IPS-11a (cell line): ENCODE results near the gene OLFM1.
"Not testable (repeated sequence)": the region's sequence is repeated elsewhere in the genome, so short reads cannot be mapped to it uniquely, and the experiment has no call there.

ENCODE experiments used
- H3K4me3 ChIP-seq: one replicate; pipeline ENCODE4 v1.5.1; 2013; ENCODE audit warnings: low read depth, low read length, control low read depth

Gene OLFM1

GRCh38 chr9:135056541-135056940 is 30.9 kb upstream of the OLFM1 start:
- no peak overlapping the region for H3K4me3 ChIP-seq

GRCh38 chr9:135060461-135061116 is 26.9 kb upstream of the OLFM1 start:
- H3K4me3 ChIP-seq, result no peak overlapping the region

- no peak overlapping the region for H3K4me3 ChIP-seq
Observed at GRCh38 chr9:135061441-135061840, 26.0 kb upstream of the OLFM1 start.

- no peak overlapping the region for H3K4me3 ChIP-seq
Observed at GRCh38 chr9:135062254-135062653, 25.2 kb upstream of the OLFM1 start.

GRCh38 chr9:135063466-135063865 is 24.0 kb upstream of the OLFM1 start:
- H3K4me3 ChIP-seq, result not testable (repeated sequence)

GRCh38 chr9:135063888-135064287 is 23.6 kb upstream of the OLFM1 start:
- not testable (repeated sequence) for H3K4me3 ChIP-seq

- H3K4me3 ChIP-seq, result no peak overlapping the region
Observed at GRCh38 chr9:135065151-135065550, 22.3 kb upstream of the OLFM1 start.

- no peak overlapping the region for H3K4me3 ChIP-seq
Observed at GRCh38 chr9:135065804-135066203, 21.7 kb upstream of the OLFM1 start.

GRCh38 chr9:135066291-135066690 is 21.2 kb upstream of the OLFM1 start:
- H3K4me3 ChIP-seq, result no peak overlapping the region

- H3K4me3 ChIP-seq, result no peak overlapping the region
Observed at GRCh38 chr9:135067096-135067710, 20.3 kb upstream of the OLFM1 start.

GRCh38 chr9:135068776-135069415 is 18.6 kb upstream of the OLFM1 start:
- H3K4me3 ChIP-seq, result no peak overlapping the region

- no peak overlapping the region for H3K4me3 ChIP-seq
Observed at GRCh38 chr9:135069558-135070197, 17.8 kb upstream of the OLFM1 start.

- no peak overlapping the region for H3K4me3 ChIP-seq
Observed at GRCh38 chr9:135070198-135070951, 17.1 kb upstream of the OLFM1 start.

GRCh38 chr9:135070964-135071735 is 16.3 kb upstream of the OLFM1 start:
- H3K4me3 ChIP-seq, result no peak overlapping the region

- H3K4me3 ChIP-seq, result no peak overlapping the region
Observed at GRCh38 chr9:135073081-135073740, 14.3 kb upstream of the OLFM1 start.

- H3K4me3 ChIP-seq, result no peak overlapping the region
Observed at GRCh38 chr9:135073741-135074305, 13.6 kb upstream of the OLFM1 start.

GRCh38 chr9:135074354-135075233 is 12.9 kb upstream of the OLFM1 start:
- H3K4me3 ChIP-seq, result no peak overlapping the region
